HepG2 (cell line): Measurements from ENCODE around the gene KCNJ1. TPM values are rescaled to one million over a fixed set of nuclear protein-coding genes. Genes with fewer than 3 reads are reported as not detected.

ENCODE experiments used
- MLLT10 ChIP-seq: sonication (generic); formaldehyde crosslinking; IDR thresholded peaks from 2 replicates; pipeline ENCODE4 v1.4.0; 2020; ENCODE audit warnings: missing genetic modification reagents
- MXI1 ChIP-seq: IDR thresholded peaks from 3 replicates; pipeline ENCODE4 v1.6.1; 2012; ENCODE audit warnings: low read depth, low read length, inconsistent platforms, borderline replicate concordance
- TGIF2 ChIP-seq: IDR thresholded peaks from 2 replicates; pipeline ENCODE4 v1.6.1; 2016; ENCODE audit warnings: control low read depth, missing compliant biosample characterization
- ZNF737 ChIP-seq: sonication (generic); formaldehyde crosslinking; IDR thresholded peaks from 2 replicates; pipeline ENCODE4 v1.5.0; 2020; ENCODE audit warnings: missing genetic modification reagents, mild to moderate bottlenecking, borderline replicate concordance
- ZNF768 ChIP-seq: sonication (generic); formaldehyde crosslinking; IDR thresholded peaks from 2 replicates; pipeline ENCODE4 v1.4.0; 2020; ENCODE audit warnings: missing genetic modification reagents
- polyA plus RNA-seq, 8 experiments: library from polyadenylated mRNA; depleted of rRNA in 3 of 8; stranded (reverse) in 7 of 8; unstranded in 1 of 8; fragments of >200 nt; fragmentation: Illumina TruSeq in 4 of 8; extraction: Trizol in 4 of 8; gene quantifications; 2 replicates each; pipeline versions ENCODE4 v1.2.1 to v1.2.3, GENCODE V29; 2011 to 2016; ENCODE audit warnings: low read depth in 4 of 8, missing spikeins in 1 of 8, mixed read lengths in 1 of 8; ENCODE audit not compliant: insufficient read depth in 1 of 8
- total RNA-seq, 5 experiments: library from RNA; depleted of rRNA; stranded (reverse); fragments of >200 nt; fragmentation: Illumina TruSeq; extraction: Trizol; gene quantifications; 2 replicates each; pipeline ENCODE4 v1.2.3, GENCODE V29; 2016; ENCODE audit warnings: low read depth in 1 of 5
- TF ChIP-seq, protein P1 (sequence below): sonication (generic); formaldehyde crosslinking; IDR thresholded peaks from 2 replicates; pipeline ENCODE4 v1.4.0; 2020; ENCODE audit warnings: mild to moderate bottlenecking, missing genetic modification reagents, borderline replicate concordance
- TF ChIP-seq, protein P2 (sequence below): sonication (generic); formaldehyde crosslinking; IDR thresholded peaks from 2 replicates; pipeline ENCODE4 v1.5.0; 2020; ENCODE audit warnings: mild to moderate bottlenecking, missing genetic modification reagents, borderline replicate concordance
- TF ChIP-seq, protein P3 (sequence below): sonication (generic); formaldehyde crosslinking; conservative IDR thresholded peaks from 2 replicates; pipeline ENCODE4 v1.5.0; 2020; ENCODE audit warnings: missing genetic modification reagents

The KCNJ1 gene
- total and polyA plus RNA-seq, 2 of the 13 experiments (the other 11 are each of a cell fraction or from before 2014, with no cell fraction given): not detected

DNA sequence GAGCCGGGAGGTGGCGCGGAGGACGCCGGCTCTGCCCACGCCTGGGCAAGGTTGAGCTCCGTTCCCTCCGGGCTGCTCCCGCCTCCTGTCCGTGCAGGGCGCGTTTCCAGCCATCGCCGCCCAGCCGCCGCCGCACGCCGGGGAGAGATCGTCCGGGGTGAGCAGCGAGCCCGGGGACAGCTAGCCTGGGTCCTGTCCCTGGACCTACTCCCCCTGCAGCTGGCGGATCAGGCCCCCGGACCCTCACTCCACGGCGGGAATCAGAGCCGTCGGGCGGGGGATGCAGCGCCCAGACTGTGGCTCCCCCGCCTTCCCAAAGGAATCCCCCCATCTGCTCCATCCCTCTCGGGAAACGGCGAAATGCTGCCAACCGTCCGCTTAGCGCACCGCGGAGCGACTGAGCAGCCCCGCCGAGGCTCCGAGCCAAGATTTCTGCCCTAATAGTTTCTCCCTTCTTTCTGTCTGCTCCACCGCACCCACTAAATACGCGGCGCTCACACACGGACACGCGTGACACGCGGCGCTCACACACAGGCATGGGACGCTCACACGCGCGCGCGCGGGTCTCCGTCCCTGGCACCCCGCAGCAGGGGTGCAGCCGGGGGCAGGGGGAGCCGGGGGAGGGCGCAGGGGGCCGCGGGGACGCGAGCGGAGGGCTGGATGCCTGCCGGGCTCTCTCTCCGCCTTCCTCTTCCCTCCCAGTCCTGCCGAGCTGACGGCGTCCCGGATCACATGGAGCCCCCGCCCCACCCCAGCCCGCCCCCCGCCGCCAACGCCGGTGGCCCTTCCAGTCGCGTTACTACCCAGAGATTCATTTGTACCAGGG is 23.7 kb upstream of the KCNJ1 start, which contains the start of gene KCNJ5 (continued):
- TF ChIP-seq, protein P1, sequence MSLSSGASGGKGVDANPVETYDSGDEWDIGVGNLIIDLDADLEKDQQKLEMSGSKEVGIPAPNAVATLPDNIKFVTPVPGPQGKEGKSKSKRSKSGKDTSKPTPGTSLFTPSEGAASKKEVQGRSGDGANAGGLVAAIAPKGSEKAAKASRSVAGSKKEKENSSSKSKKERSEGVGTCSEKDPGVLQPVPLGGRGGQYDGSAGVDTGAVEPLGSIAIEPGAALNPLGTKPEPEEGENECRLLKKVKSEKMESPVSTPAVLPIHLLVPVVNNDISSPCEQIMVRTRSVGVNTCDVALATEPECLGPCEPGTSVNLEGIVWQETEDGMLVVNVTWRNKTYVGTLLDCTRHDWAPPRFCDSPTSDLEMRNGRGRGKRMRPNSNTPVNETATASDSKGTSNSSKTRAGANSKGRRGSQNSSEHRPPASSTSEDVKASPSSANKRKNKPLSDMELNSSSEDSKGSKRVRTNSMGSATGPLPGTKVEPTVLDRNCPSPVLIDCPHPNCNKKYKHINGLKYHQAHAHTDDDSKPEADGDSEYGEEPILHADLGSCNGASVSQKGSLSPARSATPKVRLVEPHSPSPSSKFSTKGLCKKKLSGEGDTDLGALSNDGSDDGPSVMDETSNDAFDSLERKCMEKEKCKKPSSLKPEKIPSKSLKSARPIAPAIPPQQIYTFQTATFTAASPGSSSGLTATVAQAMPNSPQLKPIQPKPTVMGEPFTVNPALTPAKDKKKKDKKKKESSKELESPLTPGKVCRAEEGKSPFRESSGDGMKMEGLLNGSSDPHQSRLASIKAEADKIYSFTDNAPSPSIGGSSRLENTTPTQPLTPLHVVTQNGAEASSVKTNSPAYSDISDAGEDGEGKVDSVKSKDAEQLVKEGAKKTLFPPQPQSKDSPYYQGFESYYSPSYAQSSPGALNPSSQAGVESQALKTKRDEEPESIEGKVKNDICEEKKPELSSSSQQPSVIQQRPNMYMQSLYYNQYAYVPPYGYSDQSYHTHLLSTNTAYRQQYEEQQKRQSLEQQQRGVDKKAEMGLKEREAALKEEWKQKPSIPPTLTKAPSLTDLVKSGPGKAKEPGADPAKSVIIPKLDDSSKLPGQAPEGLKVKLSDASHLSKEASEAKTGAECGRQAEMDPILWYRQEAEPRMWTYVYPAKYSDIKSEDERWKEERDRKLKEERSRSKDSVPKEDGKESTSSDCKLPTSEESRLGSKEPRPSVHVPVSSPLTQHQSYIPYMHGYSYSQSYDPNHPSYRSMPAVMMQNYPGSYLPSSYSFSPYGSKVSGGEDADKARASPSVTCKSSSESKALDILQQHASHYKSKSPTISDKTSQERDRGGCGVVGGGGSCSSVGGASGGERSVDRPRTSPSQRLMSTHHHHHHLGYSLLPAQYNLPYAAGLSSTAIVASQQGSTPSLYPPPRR: no peak
- TF ChIP-seq MXI1: no peak
- TF ChIP-seq, protein P2, sequence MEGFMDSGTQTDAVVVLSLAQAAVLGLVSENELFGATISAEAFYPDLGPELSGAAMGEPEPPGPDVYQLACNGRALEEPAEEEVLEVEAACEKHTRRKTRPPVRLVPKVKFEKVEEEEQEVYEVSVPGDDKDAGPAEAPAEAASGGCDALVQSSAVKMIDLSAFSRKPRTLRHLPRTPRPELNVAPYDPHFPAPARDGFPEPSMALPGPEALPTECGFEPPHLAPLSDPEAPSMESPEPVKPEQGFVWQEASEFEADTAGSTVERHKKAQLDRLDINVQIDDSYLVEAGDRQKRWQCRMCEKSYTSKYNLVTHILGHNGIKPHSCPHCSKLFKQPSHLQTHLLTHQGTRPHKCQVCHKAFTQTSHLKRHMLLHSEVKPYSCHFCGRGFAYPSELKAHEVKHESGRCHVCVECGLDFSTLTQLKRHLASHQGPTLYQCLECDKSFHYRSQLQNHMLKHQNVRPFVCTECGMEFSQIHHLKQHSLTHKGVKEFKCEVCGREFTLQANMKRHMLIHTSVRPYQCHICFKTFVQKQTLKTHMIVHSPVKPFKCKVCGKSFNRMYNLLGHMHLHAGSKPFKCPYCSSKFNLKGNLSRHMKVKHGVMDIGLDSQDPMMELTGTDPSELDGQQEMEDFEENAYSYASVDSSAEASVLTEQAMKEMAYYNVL (CRISPR knock-in tag): no peak
- TF ChIP-seq TGIF2 (CRISPR knock-in tag): no peak
- TF ChIP-seq, protein P3, sequence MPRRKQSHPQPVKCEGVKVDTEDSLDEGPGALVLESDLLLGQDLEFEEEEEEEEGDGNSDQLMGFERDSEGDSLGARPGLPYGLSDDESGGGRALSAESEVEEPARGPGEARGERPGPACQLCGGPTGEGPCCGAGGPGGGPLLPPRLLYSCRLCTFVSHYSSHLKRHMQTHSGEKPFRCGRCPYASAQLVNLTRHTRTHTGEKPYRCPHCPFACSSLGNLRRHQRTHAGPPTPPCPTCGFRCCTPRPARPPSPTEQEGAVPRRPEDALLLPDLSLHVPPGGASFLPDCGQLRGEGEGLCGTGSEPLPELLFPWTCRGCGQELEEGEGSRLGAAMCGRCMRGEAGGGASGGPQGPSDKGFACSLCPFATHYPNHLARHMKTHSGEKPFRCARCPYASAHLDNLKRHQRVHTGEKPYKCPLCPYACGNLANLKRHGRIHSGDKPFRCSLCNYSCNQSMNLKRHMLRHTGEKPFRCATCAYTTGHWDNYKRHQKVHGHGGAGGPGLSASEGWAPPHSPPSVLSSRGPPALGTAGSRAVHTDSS (CRISPR knock-in tag): no peak
- peak; percentile 15; the same call in 1 of the 2 replicates for TF ChIP-seq ZNF768
- no peak for TF ChIP-seq MLLT10 (CRISPR knock-in tag)
- no peak for TF ChIP-seq ZNF737 (CRISPR knock-in tag)
- TF ChIP-seq, all 625 proteins: peak for 10
